HEK293 (cell line): ENCODE measurements around the gene MAP3K13.
A peak's percentile ranks its signal among the peaks of the same experiment; 100 is the strongest.

Source experiments
- BCL11B ChIP-seq: fragments of 450-650 bp; formaldehyde crosslinking; IDR thresholded peaks from 2 replicates; pipeline ENCODE4 v1.5.1; 2016; ENCODE audit warnings: low read depth, missing biosample characterization, missing genetic modification characterization
- ELK4 ChIP-seq: IDR thresholded peaks from 2 replicates; pipeline ENCODE4 v1.6.1; 2011; ENCODE audit warnings: mild to moderate bottlenecking, low read depth, low read length, borderline replicate concordance
- GLIS1 ChIP-seq: fragments of 450-650 bp; formaldehyde crosslinking; IDR thresholded peaks from 2 replicates; pipeline ENCODE4 v1.5.1; 2016; ENCODE audit warnings: missing biosample characterization, missing genetic modification characterization
- KLF17 ChIP-seq: fragments of 450-650 bp; formaldehyde crosslinking; IDR thresholded peaks from 2 replicates; pipeline ENCODE4 v1.5.1; 2016; ENCODE audit warnings: missing biosample characterization, missing genetic modification characterization
- PRDM4 ChIP-seq: fragments of 450-650 bp; formaldehyde crosslinking; IDR thresholded peaks from 2 replicates; pipeline ENCODE4 v1.5.1; 2017; ENCODE audit warnings: missing biosample characterization, missing genetic modification characterization
- SALL2 ChIP-seq: fragments of 450-650 bp; formaldehyde crosslinking; IDR thresholded peaks from 2 replicates; pipeline ENCODE4 v1.5.0; 2017; ENCODE audit warnings: missing biosample characterization, mild to moderate bottlenecking, missing genetic modification characterization, borderline replicate concordance
- SP2 ChIP-seq: fragments of 450-650 bp; formaldehyde crosslinking; IDR thresholded peaks from 2 replicates; pipeline ENCODE4 v1.5.1; 2016; ENCODE audit warnings: missing biosample characterization, missing genetic modification characterization
- SP7 ChIP-seq: fragments of 450-650 bp; formaldehyde crosslinking; IDR thresholded peaks from 2 replicates; pipeline ENCODE4 v1.5.1; 2016; ENCODE audit warnings: missing biosample characterization, missing genetic modification characterization
- TRIM28 ChIP-seq: IDR thresholded peaks from 2 replicates; pipeline ENCODE4 v1.6.1; 2011; ENCODE audit warnings: low read length, control low read depth, borderline replicate concordance
- TSHZ1 ChIP-seq: fragments of 450-650 bp; formaldehyde crosslinking; IDR thresholded peaks from 2 replicates; pipeline ENCODE4 v1.5.1; 2016; ENCODE audit warnings: missing biosample characterization, missing genetic modification characterization, borderline replicate concordance
- WT1 ChIP-seq: fragments of 450-650 bp; formaldehyde crosslinking; IDR thresholded peaks from 2 replicates; pipeline ENCODE4 v1.5.1; 2016; ENCODE audit warnings: missing biosample characterization, missing genetic modification characterization
- ZBTB26 ChIP-seq: fragments of 450-650 bp; formaldehyde crosslinking; optimal IDR thresholded peaks from 2 replicates; pipeline ENCODE3; 2016; ENCODE audit warnings: missing biosample characterization, mild to moderate bottlenecking, missing genetic modification characterization
- ZBTB7A ChIP-seq: fragments of 450-650 bp; formaldehyde crosslinking; IDR thresholded peaks from 2 replicates; pipeline ENCODE4 v1.5.1; 2016; ENCODE audit warnings: low read depth, missing biosample characterization, missing genetic modification characterization
- ZFHX2 ChIP-seq: fragments of 450-650 bp; formaldehyde crosslinking; conservative IDR thresholded peaks from 2 replicates; pipeline ENCODE4 v1.5.1; 2016; ENCODE audit warnings: missing biosample characterization, missing genetic modification characterization
- ZNF112 ChIP-seq: fragments of 450-650 bp; formaldehyde crosslinking; IDR thresholded peaks from 2 replicates; pipeline ENCODE4 v1.5.0; 2017; ENCODE audit warnings: missing biosample characterization, missing genetic modification characterization
- ZNF133 ChIP-seq: fragments of 450-650 bp; formaldehyde crosslinking; IDR thresholded peaks from 2 replicates; pipeline ENCODE4 v1.5.1; 2016; ENCODE audit warnings: missing biosample characterization, missing genetic modification characterization
- ZNF155 ChIP-seq: fragments of 450-650 bp; formaldehyde crosslinking; IDR thresholded peaks from 2 replicates; pipeline ENCODE4 v1.5.1; 2016; ENCODE audit warnings: missing biosample characterization, missing genetic modification characterization
- ZNF280C ChIP-seq: fragments of 450-650 bp; formaldehyde crosslinking; IDR thresholded peaks from 2 replicates; pipeline ENCODE4 v1.5.1; 2016; ENCODE audit warnings: missing biosample characterization, missing genetic modification characterization
- ZNF350 ChIP-seq: fragments of 450-650 bp; formaldehyde crosslinking; IDR thresholded peaks from 2 replicates; pipeline ENCODE4 v1.5.0; 2017; ENCODE audit warnings: missing biosample characterization, mild to moderate bottlenecking, missing genetic modification characterization
- ZNF366 ChIP-seq: fragments of 450-650 bp; formaldehyde crosslinking; conservative IDR thresholded peaks from 2 replicates; pipeline ENCODE4 v1.5.1; 2016; ENCODE audit warnings: missing biosample characterization, missing genetic modification characterization
- ZNF391 ChIP-seq: fragments of 450-650 bp; formaldehyde crosslinking; IDR thresholded peaks from 2 replicates; pipeline ENCODE4 v1.5.1; 2016; ENCODE audit warnings: low read depth, missing biosample characterization, missing genetic modification characterization, borderline replicate concordance
- ZNF423 ChIP-seq: fragments of 450-650 bp; formaldehyde crosslinking; IDR thresholded peaks from 2 replicates; pipeline ENCODE4 v1.5.1; 2016; ENCODE audit warnings: missing biosample characterization, missing genetic modification characterization
- ZNF530 ChIP-seq: fragments of 450-650 bp; formaldehyde crosslinking; IDR thresholded peaks from 2 replicates; pipeline ENCODE4 v1.5.1; 2016; ENCODE audit warnings: low read depth, missing biosample characterization, missing genetic modification characterization
- ZNF670 ChIP-seq: fragments of 450-650 bp; formaldehyde crosslinking; IDR thresholded peaks from 2 replicates; pipeline ENCODE4 v1.5.1; 2016; ENCODE audit warnings: missing biosample characterization, missing genetic modification characterization, low read depth
- ZNF791 ChIP-seq: fragments of 450-650 bp; formaldehyde crosslinking; IDR thresholded peaks from 2 replicates; pipeline ENCODE4 v1.5.1; 2016; ENCODE audit warnings: missing biosample characterization, missing genetic modification characterization
- ZSCAN18 ChIP-seq: fragments of 450-650 bp; formaldehyde crosslinking; IDR thresholded peaks from 2 replicates; pipeline ENCODE4 v1.5.1; 2016; ENCODE audit warnings: missing biosample characterization, missing genetic modification characterization

Gene MAP3K13

GRCh38 chr3:185362850-185363661 is at the start of gene MAP3K13 (continued):
- TF ChIP-seq ZNF391 (tag by site-specific recombination), result no peak
- no peak for TF ChIP-seq ZNF155 (tag by site-specific recombination)
- TF ChIP-seq ZNF423 (tag by site-specific recombination), result no peak
- no peak for TF ChIP-seq SALL2 (tag by site-specific recombination)
- peak; percentile 86 for TF ChIP-seq SP2
- peak; percentile 67 for TF ChIP-seq ZFHX2 (tag by site-specific recombination)
- no peak for TF ChIP-seq ZNF670 (tag by site-specific recombination)
- peak; percentile 48; the same call in 1 of the 2 replicates for TF ChIP-seq SP7 (tag by site-specific recombination)
- no peak for TF ChIP-seq ZBTB26 (tag by site-specific recombination)
- TF ChIP-seq ZNF791 (tag by site-specific recombination), result no peak
- TF ChIP-seq ZBTB7A, result no peak
- TF ChIP-seq ZNF350 (tag by site-specific recombination), result no peak
- TF ChIP-seq ZNF530 (tag by site-specific recombination), result no peak
- TF ChIP-seq ZNF366 (tag by site-specific recombination), result peak; percentile 36
- no peak for TF ChIP-seq ZNF280C (tag by site-specific recombination)
- no peak for TF ChIP-seq ELK4
- peak; percentile 57; the same call in 1 of the 2 replicates for TF ChIP-seq TRIM28
- TF ChIP-seq WT1 (tag by site-specific recombination), result no peak
- TF ChIP-seq TSHZ1, result peak; percentile 46; the same call in 1 of the 2 replicates
- no peak for TF ChIP-seq ZNF133 (tag by site-specific recombination)
- no peak for TF ChIP-seq BCL11B (tag by site-specific recombination)
- peak; percentile 76 for TF ChIP-seq PRDM4 (tag by site-specific recombination)
- no peak for TF ChIP-seq ZSCAN18
- no peak for TF ChIP-seq GLIS1
- TF ChIP-seq KLF17 (tag by site-specific recombination), result no peak
- TF ChIP-seq ZNF112 (tag by site-specific recombination), result no peak
